NCI-H1092 treated with DMSO at 0.1 percent for 48 hours (cell line): ENCODE results near the gene LDAH.

Source experiments
- DNase-seq: peaks from one replicate; lab custom pipeline; 2025; lab: John Stamatoyannopoulos, UW

Gene LDAH

GRCh38 chr2:20682167-20682920, 140.6 kb downstream of the LDAH start:
- DNase-seq: no peak

DNA sequence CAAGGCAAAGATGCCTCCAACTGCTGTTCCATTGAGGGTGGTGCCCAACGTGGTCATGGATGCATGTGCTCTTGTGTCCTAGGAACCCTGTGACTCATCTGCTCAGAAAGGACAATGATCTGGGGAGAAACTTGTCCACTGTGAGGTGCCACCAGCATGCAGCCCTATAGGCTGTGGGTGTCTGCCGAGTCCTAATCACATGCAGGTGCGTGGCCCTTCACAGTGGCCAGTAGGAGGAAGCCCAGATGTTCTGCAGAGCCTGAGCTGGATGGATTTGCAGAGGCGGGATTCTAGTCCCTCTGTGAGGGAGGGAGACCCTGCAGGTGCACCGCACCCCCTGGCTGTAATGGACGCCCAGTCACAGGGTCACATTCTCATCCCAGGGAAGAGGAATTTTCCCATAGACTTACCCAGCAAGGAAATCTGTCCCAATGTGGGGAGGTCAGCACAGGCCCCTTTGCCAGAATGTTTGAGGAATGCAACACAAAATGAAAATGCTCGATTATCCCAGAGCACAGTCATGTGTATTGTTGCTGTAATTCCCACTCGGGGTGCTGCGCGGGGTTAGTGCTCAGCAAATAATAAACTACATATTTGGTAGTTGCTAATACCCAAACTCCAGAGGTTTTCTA, 142.0 kb downstream of the LDAH start:
- no peak for DNase-seq

- no peak for DNase-seq
These were observed 144.1 kb downstream of the LDAH start for GRCh38 chr2:20678780-20679179.

DNA sequence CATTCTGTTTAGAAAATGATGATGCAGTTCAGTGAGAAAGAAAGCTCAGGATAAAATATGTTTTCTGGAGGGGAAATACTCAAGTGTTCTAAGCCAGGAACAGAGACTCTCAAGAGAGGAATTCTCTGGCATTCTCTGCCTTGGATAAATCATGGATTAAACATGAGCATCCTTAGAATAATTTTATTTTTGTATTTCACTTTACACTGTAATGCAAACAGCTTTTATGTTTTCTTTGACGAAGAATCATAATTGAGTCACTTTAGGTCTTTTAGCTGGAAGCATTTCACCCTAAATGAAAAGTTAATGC, 144.9 kb downstream of the LDAH start:
- DNase-seq: no peak

GRCh38 chr2:20677301-20678085, 145.4 kb downstream of the LDAH start:
- no peak for DNase-seq

GRCh38 chr2:20676353-20677215, 146.3 kb downstream of the LDAH start:
- no peak for DNase-seq

- no peak for DNase-seq
These were observed 147.1 kb downstream of the LDAH start for GRCh38 chr2:20675701-20676352.

GRCh38 chr2:20674974-20675679, 147.8 kb downstream of the LDAH start:
- no peak for DNase-seq

DNA sequence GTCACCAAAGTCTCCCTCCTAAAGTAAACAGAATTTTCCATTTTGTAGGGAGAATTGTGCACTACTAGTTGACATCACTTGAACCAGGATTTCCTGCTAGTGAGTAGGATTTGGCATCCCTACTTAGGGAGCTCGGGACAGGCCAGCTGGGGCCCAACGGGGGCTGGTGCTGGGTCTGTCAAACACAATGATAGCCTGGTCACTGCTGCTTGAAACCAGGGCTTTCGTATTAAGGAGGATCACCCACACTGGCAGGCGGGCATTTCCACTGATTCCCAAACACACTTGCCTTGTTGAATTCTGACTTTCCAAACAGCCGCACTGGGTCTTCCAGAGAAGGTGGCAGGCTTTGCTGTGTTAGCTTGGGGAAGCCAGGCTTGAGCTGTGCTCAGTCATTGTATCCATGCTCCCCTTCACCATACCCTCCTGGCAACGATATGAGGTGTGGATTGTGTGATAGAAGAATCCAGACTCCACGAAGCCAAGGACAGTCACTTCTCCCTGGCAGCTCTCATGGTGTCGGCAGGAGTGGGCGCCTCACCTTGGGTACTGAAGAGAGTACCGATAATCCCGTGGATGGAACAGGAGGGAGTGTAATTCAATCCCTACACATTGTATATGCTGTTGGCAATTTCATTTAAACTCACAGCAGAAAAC, 148.5 kb downstream of the LDAH start:
- DNase-seq: no peak

DNA sequence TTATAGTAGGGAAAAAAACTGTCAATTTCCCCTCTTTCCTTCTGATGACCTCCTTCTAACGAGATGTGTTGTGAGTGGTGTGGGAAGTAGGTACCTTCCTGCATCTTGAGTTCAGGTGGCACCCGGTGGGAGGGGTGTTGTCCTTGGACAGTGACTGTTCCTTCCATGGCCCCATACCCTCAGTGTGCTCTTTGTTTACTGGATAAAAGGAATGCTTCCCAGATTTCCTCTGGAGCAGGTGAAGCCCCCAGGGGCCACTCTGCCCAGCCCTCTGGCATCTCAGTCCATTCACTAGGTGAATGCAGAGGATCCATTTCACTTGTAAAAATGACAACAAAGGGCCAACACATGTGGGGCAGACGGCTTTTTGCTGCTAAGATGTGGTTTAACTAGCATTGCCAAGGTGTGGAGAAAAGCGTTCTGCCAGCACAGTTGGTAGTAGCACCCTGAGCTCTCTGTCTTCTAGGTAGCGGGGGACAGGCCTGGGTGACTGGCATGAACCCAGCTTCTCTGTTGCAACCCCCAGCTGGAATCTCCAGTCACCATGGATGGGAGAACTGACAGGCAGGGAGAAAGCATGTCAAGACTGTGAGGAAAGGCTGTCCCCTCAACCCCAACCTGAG, 149.1 kb downstream of the LDAH start:
- DNase-seq: no peak

- no peak for DNase-seq
These were observed 150.5 kb downstream of the LDAH start for GRCh38 chr2:20672201-20672951.

DNA sequence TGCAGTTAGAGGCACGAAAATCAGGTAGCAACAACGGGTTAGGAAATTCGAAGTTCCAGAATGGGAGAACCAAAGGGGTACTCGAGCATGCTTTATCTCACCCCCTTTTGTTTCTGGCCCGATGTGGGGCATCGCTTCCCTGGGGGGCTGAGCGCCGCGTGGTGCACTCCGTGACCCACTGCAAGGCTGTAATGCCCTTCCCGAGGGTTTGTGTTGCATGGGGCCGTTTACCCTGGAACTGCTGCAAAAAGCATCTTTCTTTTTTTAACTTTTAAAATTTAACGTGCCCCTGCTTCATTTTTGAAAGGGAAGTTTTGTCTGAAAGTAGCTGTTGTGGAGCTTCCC, 151.2 kb downstream of the LDAH start:
- no peak for DNase-seq

GRCh38 chr2:20671036-20671735, 151.7 kb downstream of the LDAH start:
- DNase-seq: no peak

- no peak for DNase-seq
These were observed 152.4 kb downstream of the LDAH start for GRCh38 chr2:20670315-20671035.

DNA sequence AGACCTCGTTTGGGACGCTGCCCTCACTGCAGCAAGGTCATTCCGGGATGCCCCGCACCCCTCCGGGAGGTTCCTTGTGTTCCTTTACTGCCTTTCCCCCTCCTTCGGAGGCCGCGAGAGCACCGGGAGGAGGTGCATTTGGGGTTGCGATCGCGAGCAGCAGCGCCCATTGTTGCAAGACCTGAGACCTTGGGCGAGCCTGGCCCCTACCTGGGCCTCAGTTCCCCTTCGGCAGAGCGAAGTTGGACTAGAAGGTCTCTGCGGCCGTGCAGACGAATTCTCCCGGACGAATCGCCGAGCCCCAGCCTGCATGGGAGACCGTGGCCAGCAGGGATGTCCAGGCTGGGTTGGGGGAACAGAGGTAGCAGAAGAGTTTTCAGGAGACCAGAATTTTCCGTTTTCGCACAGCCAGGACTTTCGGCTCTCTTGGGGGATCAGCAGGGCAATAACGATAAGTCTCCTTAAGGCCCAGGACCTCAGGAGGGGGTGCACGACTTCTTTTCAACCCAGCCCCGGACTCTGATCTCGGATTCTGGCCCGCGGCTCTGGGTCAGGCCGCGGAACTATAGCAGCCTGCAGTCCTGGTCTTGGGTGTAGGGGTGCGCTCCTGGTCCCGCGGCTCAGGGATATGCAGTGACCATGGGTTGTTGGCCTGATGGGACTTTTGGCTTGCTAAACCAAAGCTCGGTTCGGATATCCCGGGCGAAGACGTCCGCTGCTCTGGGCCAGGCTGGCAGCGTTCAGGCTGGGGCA, 153.2 kb downstream of the LDAH start:
- no peak for DNase-seq

- DNase-seq: no peak
These were observed 153.9 kb downstream of the LDAH start for GRCh38 chr2:20668871-20669475.

DNA sequence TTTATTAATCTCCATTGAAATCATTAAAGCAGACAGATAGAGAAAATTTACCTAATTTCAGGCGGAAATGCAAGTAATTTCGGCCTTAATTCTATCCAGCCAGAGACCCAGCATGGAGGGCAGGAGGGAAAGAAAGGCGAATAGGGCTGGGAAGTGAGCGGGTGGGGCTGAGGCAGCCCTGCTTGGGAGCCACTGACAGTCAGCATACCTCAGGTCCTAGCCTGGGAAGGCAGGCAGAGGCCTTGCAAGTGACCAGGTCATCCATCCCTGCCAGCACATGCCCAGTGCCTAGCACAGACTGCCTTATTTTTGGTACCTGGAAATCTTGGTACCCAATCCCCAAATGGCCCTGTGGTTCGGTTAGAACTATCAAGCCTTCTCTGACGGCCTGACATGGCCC, 154.4 kb downstream of the LDAH start:
- DNase-seq: no peak
